ENCODE measurements around the gene ST13.
"Not testable (repeated sequence)": the region's sequence is repeated elsewhere in the genome, so short reads cannot be mapped to it uniquely, and the experiment has no call there.

Gene ST13

GRCh38 chr22:40834619-40835018 is 21.8 kb downstream of the ST13 start:
- DNase-seq: no peak

- DNase-seq: no peak
These were observed 27.3 kb downstream of the ST13 start for GRCh38 chr22:40829131-40829530.

DNA sequence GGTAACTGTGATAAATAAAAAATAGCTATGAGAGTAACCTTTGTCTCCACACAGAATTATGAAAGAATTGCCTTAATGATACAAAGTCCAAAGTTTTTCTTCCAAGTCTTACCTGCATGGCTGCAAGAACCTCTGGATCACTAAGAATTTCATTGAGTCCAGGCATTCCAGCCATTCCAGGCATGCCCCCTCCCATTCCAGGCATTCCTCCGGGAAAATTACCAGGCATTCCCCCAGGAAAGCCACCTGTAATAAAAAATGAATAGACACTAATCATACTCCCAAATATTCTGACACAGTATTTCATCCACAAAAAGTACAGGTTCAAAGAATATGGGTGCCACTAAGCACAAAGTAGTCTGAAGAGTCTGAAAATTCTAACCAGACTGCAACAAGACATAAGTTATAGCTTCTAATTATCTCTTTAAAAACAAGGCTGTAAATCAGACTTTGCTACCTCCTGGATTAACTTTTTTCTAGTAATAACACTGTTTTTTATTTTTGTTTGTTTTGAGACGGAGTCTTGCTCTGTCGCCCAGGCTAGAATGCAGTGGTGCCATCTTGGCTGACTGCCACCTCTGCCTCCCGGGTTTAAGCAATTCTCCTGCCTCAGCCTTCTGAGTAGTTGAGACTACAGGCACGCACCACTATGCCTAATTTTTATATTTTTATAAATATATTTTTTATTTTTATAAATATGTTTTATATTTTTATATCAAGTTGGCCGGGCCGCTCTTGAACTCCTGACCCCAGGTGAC is 29.3 kb downstream of the ST13 start:
- no peak for DNase-seq

DNA sequence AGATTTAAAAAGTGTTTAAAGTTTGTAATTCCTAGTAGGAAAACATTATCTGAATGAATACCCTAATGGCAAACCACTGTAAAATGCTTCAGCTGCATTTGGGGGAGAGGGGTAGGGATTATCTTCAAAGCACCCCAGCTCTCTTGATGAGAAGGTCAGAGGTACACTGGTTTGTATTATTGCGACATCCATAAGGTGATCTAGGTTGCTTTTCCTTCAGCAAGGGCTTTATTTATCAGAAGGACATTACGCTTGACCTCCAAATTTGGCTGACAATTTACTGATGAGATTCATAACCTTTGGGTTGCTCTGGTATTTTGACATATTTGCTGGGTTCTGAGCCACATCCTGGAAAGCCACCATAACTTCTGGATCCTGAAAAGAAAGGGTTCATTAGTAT is 30.1 kb downstream of the ST13 start:
- not testable (repeated sequence) for DNase-seq

DNA sequence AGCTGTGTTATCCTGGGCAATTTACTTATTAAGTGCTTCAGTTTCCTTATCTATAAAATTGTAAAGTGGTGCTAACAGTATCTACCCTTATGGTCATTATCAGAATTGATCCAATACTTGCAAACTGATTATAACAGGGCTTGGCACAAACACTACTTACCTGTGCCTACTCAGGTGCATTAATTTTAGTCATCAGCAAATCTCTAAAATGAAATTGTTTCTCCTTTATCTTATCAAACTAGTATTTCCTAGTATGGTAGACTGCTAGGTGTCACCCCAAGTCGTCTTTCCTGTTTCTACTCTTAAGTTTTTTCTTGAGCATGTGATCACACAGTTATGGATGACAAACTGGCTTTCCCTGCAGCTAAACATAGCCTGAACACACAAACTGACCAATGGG is 33.0 kb downstream of the ST13 start:
- no peak for DNase-seq

GRCh38 chr22:40819599-40820140 is 36.8 kb downstream of the ST13 start:
- no peak for DNase-seq

- peak; percentile 92 for DNase-seq
These were observed 37.5 kb downstream of the ST13 start, which contains the start of gene SLC25A17 for GRCh38 chr22:40818747-40819598. Gene SLC25A17, minus strand, starts transcription at chr22:40819346. Its CDS starts 98 bp downstream, at chr22:40819248.

DNA sequence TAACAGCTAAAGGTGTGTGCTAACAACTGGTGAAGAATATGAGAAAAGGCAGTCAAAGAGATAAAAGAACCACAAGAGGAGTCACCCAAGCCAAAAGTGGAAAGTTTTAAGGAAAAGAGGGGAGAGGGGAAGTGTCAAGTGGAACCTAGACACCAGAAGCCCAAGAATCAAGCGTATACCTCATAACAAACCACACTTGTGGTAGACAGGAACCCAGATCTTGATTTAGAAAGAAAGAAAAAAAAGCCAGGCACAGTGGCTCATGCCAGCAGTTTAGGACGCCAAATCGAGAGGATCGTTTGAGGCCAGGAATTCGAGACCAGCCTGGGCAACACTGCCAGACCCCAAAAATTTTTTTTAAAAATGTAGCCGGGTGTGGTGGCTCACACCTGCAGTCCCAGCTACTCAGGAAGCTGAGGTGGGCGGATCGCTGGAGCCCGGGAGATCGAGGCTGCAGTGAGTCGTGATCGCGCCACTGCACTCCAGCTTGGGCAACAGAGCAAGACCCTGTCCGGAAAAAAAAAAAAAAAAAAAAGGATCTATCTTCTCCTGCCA is 38.2 kb downstream of the ST13 start:
- DNase-seq: no peak

GRCh38 chr22:40817737-40818136 is 38.7 kb downstream of the ST13 start:
- DNase-seq: no peak

DNA sequence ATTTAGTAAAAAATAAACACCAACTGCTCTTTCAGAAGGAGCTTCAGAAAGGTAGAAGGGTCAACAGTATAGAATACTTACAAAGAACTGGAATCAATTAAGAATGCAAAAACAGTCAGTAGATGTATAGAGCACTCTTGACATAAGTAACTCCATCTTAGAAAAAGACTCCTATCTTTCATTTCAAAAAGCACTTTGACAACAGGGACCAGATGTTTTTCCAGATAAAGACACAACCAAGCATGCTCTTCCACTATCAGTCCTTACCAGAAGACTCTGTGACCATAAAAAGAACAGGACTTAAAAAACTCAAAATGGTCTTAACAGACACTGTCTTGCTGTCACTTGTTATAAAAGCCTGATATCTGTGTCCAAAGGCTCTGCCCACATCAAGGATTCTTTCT is 42.5 kb downstream of the ST13 start:
- DNase-seq: no peak

DNA sequence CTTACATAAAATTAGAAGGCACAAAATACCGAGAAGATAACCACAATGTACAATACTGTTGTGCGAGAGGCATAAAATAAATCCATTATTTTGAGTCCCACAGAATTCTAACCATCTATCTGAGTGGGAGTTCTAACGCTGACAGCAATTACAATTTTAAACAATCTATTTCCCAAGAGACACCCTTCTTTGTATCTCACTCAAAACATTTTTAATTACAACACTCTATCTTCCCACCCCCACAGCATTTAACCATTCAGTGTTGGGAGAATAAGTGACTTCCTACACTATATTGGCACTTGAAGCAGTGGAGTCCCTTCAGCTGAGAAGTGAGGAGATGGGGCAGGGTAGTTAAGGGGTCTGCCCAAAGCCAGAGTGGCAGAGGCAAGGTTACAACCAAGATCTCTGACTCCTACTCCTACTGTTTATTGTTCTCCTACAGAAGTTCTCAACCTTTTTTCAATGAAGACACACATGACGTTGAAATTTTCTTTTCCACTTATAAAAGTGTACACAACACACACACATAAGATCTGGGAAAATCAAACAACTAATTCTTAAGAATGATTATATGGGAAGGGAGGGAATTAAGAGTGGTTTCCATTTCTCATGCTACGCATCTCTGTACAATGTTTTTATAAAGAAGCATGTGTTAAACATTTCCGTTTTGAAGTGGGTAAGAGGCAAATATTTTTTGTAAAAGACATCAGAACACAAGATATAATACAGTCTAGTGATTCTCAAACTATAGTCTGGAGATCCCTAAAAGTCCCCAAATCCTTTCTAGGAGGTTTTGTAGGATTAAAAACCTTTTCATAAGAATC is 48.2 kb downstream of the ST13 start:
- no peak for DNase-seq

DNA sequence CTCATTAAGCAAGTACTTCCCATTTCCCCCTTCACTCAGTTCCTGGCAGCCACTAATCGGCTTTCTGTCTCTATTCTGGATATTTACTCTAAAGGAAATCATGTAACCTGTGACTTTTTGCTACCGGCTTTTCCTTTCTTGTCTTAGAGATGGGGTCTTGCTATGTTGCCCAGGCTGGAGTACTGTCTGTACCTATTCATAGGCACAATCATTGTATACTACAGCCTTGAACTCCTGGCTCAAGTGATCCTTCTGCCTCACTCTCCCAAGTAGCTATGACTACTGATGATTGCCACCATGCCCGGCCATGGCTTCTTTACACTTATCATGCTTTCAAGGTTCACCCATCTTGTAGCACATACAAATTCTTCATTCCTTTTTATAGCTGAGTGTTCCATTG is 49.7 kb downstream of the ST13 start:
- DNase-seq: no peak

DNA sequence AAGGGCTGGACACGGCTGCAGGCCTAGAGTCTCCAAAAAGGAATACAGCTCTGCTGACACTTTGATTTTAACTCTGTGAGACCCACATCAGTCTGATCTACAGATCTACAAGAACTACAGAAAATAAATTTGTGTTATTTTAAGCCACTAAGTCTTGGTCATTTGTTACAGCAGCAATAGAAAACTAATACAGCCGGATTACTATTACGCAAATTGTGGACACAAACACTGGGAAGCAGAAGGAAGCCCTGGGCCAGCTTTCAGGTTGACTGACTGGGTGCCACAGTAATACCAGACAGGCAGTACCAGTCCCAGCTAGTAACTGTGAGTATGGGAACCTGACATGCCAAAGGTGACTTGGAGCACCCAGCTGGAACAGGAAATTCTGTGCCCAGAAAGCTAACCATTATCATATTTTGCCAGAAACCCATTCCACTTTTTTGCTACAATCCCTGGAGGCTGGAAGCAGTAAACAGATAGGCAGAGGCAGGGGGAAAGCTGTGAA is 50.7 kb downstream of the ST13 start:
- no peak for DNase-seq

DNA sequence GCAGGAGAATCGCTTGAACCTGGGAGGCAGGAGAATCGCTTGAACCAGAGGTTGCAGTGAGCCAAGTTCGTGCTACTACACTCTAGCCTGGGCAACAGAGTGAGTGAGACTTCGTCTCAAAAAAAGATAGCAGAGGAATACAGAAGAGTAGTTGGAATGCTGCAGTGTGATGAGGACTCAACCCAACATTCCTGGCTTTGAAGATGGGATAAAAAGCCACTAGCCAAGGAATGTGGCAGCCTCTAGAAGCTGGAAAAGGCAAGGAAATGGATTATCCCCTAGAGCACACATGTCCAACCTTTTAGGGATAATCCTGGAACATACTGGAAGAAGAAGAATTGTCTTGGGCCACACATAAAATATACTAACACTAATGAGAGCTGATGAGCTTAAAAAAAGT is 51.2 kb downstream of the ST13 start:
- no peak for DNase-seq

- no peak for DNase-seq
These were observed 53.1 kb downstream of the ST13 start for GRCh38 chr22:40803321-40803720.

DNA sequence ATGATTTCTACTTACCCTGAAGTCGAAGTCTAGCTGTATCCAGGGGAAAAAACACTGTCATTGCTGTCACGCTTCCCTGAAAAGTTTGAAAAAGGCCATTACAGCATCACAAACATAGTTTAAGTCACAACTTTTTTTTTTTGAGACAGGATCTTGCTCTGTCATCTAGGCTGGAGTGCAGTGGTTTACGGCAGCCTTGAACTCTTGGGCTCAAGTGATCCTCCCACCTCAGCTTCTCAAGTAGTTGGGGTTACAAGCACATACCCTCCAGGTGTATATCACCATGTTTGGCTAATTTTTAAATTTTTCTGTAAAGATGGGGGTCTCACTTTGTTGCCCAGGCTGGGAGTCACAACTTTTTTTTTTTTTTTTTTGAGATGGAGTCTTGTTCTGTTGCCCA is 57.4 kb downstream of the ST13 start:
- DNase-seq: no peak

- no peak for DNase-seq
These were observed 59.0 kb downstream of the ST13 start for GRCh38 chr22:40797427-40797826.

DNA sequence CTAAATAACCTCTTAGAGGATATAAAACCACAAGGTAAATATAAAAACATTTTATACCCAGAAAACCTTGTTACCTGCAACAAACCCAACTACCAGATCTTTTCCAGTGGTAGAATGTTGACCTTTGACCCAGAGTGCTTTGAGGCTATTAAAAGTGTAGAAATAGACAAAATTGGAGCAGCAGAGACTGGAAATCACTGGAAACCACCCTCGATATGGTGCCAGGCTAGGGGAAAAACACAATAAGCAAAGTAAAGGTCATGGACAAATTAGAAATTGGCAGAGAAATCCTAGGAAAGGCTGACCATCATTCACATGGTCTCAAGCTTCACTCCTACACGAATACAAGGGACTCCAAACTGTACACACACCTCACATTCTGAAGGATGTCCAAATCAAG is 64.0 kb downstream of the ST13 start:
- DNase-seq: no peak

DNA sequence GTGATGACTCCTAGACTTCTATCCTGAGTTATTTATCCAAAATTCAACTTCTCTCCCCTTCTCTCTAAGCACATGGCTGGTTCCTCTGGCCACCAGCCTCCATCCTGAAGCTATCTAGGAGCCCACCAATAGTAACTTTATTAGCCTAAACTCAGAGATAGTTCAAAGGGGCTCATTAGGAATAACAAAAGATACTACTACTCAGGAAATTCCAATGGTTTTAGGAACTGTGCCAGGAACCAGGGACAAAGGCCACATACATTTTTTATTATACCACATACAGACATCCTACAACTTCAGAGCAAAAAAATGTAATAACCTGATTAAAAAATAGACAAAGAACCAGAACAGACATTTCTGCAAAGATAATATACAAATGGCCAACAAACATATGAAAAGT is 65.2 kb downstream of the ST13 start:
- DNase-seq: no peak

DNA sequence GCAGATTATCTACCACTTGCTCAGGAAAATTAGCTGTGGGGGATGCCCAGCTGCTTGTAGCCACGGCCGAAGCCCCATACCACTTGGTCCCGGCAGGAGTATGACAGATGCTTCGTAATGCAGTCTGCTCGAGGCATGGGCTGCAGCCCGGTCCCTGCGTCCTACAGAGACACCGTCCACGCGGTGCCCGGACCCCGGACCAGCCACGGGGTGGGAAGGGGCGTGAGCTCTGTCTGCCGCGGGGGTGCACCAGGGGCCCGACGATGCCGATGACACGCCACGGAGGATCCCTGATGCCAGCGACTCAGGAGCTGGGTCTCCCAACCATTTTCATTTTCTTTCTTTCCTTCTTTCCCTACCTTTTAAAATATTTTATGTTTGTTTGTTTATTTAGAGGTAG is 67.3 kb downstream of the ST13 start:
- no peak for DNase-seq

DNA sequence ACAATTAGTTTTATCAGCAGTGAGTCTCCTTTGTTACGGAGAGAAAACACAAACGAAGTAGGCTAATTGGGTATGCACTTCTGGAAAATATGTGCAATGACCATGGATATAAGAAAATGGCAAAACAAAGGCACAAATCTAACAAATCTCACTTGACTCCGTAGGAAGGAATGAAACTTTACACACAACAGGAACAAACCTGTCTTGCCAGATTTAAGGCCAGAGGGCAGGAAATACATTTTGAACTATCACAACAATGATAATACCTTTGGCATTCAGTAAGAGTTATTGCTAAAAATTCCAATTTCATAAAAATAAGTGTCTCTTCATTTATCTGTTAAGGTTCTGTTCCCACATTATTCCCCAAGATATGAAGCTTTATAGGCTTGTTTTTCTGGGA is 73.9 kb downstream of the ST13 start:
- DNase-seq: no peak

DNA sequence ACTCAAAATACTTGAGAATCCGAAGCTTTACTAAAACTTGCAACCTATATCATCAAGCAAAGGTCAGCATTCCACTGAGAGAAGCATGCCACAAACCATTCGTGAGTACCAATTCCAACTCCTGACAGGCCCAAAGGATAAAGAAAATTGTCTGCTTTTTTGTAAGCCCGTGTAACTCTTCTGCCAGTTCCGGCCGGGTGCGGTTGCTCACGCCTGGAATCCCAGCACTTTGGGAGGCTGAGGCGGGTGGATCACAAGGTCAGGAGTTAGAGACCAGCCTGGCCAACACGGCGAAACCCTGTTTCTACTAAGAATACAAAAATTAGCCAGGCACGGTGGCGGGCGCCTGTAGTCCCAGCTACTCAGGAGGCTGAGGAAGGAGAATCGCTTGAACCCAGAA is 74.7 kb downstream of the ST13 start:
- not testable (repeated sequence) for DNase-seq
